Measurements from ENCODE around the gene KCNG3. TPM values are rescaled to one million over a fixed set of nuclear protein-coding genes. Genes with fewer than 3 reads are reported as not detected.

The KCNG3 gene
- total and polyA plus RNA-seq, 7 donors = 0.23 to 1.8 (median 0.72) TPM; not detected in 1

GRCh38 chr2:42414158-42414557, 79.6 kb downstream of the KCNG3 start:
- intact Hi-C loops (cut with DNase I) = no loop called here
- Histone ChIP-seq H3K9me3 (peaks cover 0 to 2% (median 0%) of the 10 kb centered on the region in 4 donors), H3K4me1 (no peaks in the 10 kb centered on the region), H3K27ac (no peak overlapping the region), H3K36me3 (no peaks in the 10 kb centered on the region), H3K27me3 (no peaks in the 10 kb centered on the region), H3K4me3 (no peak overlapping the region)
- DNase-seq = no peak
- TF ChIP-seq CTCF (IDR thresholded peaks at IDR 0.05) = no peak
- TF ChIP-seq POLR2AphosphoS5 (IDR thresholded peaks at IDR 0.05) = no peak
- no peak for TF ChIP-seq EP300 (IDR thresholded peaks at IDR 0.05)
- TF ChIP-seq POLR2A (IDR thresholded peaks at IDR 0.05) = no peak

- intact Hi-C loops (cut with DNase I) = no loop called here
- no peak for DNase-seq
- Histone ChIP-seq H3K4me1 (no peaks in the 10 kb centered on the region), H3K36me3 (no peaks in the 10 kb centered on the region), H3K4me3 (no peak overlapping the region), H3K27ac (no peak overlapping the region), H3K9me3 (peaks cover 0 to 2% (median 0%) of the 10 kb centered on the region in 4 donors), H3K27me3 (no peaks in the 10 kb centered on the region)
- TF ChIP-seq CTCF (IDR thresholded peaks at IDR 0.05) (no peak), EP300 (IDR thresholded peaks at IDR 0.05) (no peak), POLR2A (IDR thresholded peaks at IDR 0.05) (no peak), POLR2AphosphoS5 (IDR thresholded peaks at IDR 0.05) (no peak)
- WGBS, 2 donors = 14 to 70% methylated on average over 3 of the region's 3 CpGs
Measured at GRCh38 chr2:42410742-42411514, 82.9 kb downstream of the KCNG3 start.

- 97% methylated on average over 8 of the region's 8 CpGs for WGBS, 2 donors
- intact Hi-C loops (cut with DNase I) = no loop called here
- no peak overlapping the region for H3K27ac ChIP-seq
Measured at GRCh38 chr2:42408009-42408408, 85.8 kb downstream of the KCNG3 start.

GRCh38 chr2:42407476-42407875, 86.3 kb downstream of the KCNG3 start:
- H3K4me3 ChIP-seq = no peak overlapping the region
- no peak overlapping the region for H3K27ac ChIP-seq
- DNase-seq = no peak
- 69 to 85% methylated on average over 6 of the region's 6 CpGs for WGBS, 2 donors
- H3K27me3 ChIP-seq = no peaks in the 10 kb centered on the region
- no peak for TF ChIP-seq CTCF (IDR thresholded peaks at IDR 0.05)
- no peak for TF ChIP-seq POLR2AphosphoS5 (IDR thresholded peaks at IDR 0.05)
- no peak for TF ChIP-seq POLR2A (IDR thresholded peaks at IDR 0.05)
- no peak for TF ChIP-seq EP300 (IDR thresholded peaks at IDR 0.05)
- no peaks in the 10 kb centered on the region for H3K4me1 ChIP-seq
- H3K36me3 ChIP-seq = no peaks in the 10 kb centered on the region
- intact Hi-C loops (cut with DNase I) = no loop called here
- H3K9me3 ChIP-seq = no peaks in the 10 kb centered on the region

More at GRCh38 chr2:42408009-42408408, 85.8 kb downstream of the KCNG3 start:
- no peak for TF ChIP-seq CTCF (IDR thresholded peaks at IDR 0.05)
- TF ChIP-seq POLR2AphosphoS5 (IDR thresholded peaks at IDR 0.05) = no peak
- TF ChIP-seq EP300 (IDR thresholded peaks at IDR 0.05) = no peak
- TF ChIP-seq POLR2A (IDR thresholded peaks at IDR 0.05) = no peak
- no peak overlapping the region for H3K4me3 ChIP-seq
- no peaks in the 10 kb centered on the region for H3K4me1 ChIP-seq
- no peaks in the 10 kb centered on the region for H3K9me3 ChIP-seq
- DNase-seq = no peak
- no peaks in the 10 kb centered on the region for H3K36me3 ChIP-seq
- H3K27me3 ChIP-seq = no peaks in the 10 kb centered on the region

- Histone ChIP-seq H3K9me3 (no peaks in the 10 kb centered on the region), H3K36me3 (no peaks in the 10 kb centered on the region), H3K4me1 (no peaks in the 10 kb centered on the region), H3K4me3 (no peak overlapping the region), H3K27me3 (no peaks in the 10 kb centered on the region), H3K27ac (no peak overlapping the region)
- intact Hi-C loops (cut with DNase I) = no loop called here
- TF ChIP-seq CTCF (IDR thresholded peaks at IDR 0.05) (no peak), POLR2AphosphoS5 (IDR thresholded peaks at IDR 0.05) (no peak), EP300 (IDR thresholded peaks at IDR 0.05) (no peak), POLR2A (IDR thresholded peaks at IDR 0.05) (no peak)
- WGBS, 2 donors = 82 to 86% methylated on average over 4 of the region's 4 CpGs
- DNase-seq = no peak
Measured at GRCh38 chr2:42404676-42405075, 89.1 kb downstream of the KCNG3 start.
